Cardiac muscle cell (in vitro differentiated cells and primary cell): Measurements from ENCODE around the gene YAE1. TPM values are rescaled to one million over a fixed set of nuclear protein-coding genes. Genes with fewer than 3 reads are reported as not detected.

ENCODE experiments used
- DNase-seq, 2 donors: peaks; one replicate each; pipeline versions ENCODE4 v3.0.0 to v3.0.0-alpha.2; 2010 to 2017; ENCODE audit warnings: low read depth in 1 of 2, low spot score in 1 of 2
- H3K27ac ChIP-seq: fragments of 200-600 bp; sonication (generic); 2 replicates; pipeline ENCODE4 v1.5.1; 2016
- H3K27me3 ChIP-seq: fragments of 200-600 bp; sonication (generic); 2 replicates; pipeline ENCODE4 v1.6.0; 2016; ENCODE audit warnings: control low read depth
- H3K36me3 ChIP-seq: fragments of 200-600 bp; sonication (generic); 2 replicates; pipeline ENCODE4 v1.5.1; 2016; ENCODE audit warnings: control low read depth
- H3K4me1 ChIP-seq: fragments of 200-600 bp; sonication (generic); 2 replicates; pipeline ENCODE4 v1.8.1; 2017; ENCODE audit warnings: low read depth, mild to moderate bottlenecking, mixed run types
- H3K4me3 ChIP-seq: fragments of 200-600 bp; sonication (generic); 2 replicates; pipeline ENCODE4 v1.5.1; 2016; ENCODE audit warnings: mild to moderate bottlenecking
- H3K9me3 ChIP-seq: fragments of 200-600 bp; sonication (generic); 2 replicates; pipeline ENCODE4 v1.5.1; 2017; ENCODE audit warnings: low read depth, mild to moderate bottlenecking, control low read depth
- polyA plus RNA-seq: library from polyadenylated mRNA; unstranded; fragments of >200 nt; fragmentation: Nextera tagmentation; extraction: Ambion mirVana; gene quantifications from 2 replicates; pipeline ENCODE4 v1.2.1, GENCODE V29; 2016
- total RNA-seq: library from RNA; depleted of rRNA; stranded (reverse); fragments of >200 nt; gene quantifications from 2 replicates; pipeline ENCODE4 v1.2.3, GENCODE V29; 2016
- TF ChIP-seq, protein P1 (sequence below): IDR thresholded peaks from 2 replicates; pipeline ENCODE4 v1.5.1; 2012; ENCODE audit warnings: low read depth, mild to moderate bottlenecking, low read length

YAE1 gene
- total and polyA plus RNA-seq, 2 experiments from 2014 or later, result 33.7 to 50.6 TPM

DNA sequence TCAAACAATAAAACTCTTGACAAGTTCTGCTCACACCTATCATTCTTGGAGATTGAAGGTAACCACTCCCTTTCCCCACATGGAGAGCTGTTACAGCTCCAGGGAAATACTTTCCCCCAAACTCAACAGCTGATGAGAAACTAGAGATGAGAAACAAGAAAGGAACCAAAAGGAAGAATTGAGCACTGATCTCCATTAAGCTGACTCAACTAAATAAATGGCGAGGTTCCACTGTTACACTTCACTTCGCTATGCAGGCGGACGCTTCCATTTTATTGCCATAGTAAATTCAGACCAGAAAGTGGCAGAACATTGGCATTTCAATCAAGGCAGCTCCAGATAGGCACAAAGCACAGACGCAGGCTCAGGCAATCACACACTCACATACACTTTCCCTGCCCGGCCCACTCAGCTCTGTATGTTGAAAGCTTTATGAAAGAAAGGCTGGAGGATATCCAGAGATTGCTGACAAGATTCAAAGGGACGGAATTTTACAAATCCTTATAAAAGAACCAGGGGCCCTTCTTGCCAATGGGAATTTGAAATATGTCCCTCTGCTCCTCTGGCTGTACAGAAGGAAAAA, 11.5 kb upstream of the YAE1 start:
- Histone ChIP-seq H3K27ac (no peak overlapping the region), H3K4me3 (no peak overlapping the region), H3K4me1 (no peaks in the 10 kb centered on the region), H3K36me3 (no peaks in the 10 kb centered on the region), H3K27me3 (no peaks in the 10 kb centered on the region), H3K9me3 (no peaks in the 10 kb centered on the region)
- DNase-seq, result peak in 1 of 2 donors; percentile 16
- TF ChIP-seq, protein P1, sequence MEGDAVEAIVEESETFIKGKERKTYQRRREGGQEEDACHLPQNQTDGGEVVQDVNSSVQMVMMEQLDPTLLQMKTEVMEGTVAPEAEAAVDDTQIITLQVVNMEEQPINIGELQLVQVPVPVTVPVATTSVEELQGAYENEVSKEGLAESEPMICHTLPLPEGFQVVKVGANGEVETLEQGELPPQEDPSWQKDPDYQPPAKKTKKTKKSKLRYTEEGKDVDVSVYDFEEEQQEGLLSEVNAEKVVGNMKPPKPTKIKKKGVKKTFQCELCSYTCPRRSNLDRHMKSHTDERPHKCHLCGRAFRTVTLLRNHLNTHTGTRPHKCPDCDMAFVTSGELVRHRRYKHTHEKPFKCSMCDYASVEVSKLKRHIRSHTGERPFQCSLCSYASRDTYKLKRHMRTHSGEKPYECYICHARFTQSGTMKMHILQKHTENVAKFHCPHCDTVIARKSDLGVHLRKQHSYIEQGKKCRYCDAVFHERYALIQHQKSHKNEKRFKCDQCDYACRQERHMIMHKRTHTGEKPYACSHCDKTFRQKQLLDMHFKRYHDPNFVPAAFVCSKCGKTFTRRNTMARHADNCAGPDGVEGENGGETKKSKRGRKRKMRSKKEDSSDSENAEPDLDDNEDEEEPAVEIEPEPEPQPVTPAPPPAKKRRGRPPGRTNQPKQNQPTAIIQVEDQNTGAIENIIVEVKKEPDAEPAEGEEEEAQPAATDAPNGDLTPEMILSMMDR, result no peak

DNA sequence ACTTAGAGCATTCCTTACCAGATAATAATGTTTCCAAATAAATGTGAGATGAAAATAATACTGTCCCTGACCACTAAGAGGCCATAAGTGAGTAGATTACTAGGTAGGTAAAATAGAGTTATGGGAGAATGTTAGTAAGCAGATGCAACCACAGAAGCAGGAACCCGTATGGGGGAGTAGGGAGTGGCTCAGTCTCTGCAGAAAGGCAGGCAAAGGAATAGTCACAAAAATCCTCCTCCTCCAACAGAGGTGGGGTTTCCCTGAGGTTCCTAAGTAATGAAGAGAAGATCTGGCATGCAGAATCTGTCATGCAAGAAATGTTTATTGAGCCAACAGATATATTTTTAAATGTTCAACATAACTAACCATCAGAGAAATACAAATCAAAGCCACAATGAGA, 9.0 kb upstream of the YAE1 start:
- Histone ChIP-seq H3K9me3 (no peaks in the 10 kb centered on the region), H3K27me3 (no peaks in the 10 kb centered on the region), H3K4me1 (peaks cover 6% of the 10 kb centered on the region), H3K27ac (no peak overlapping the region), H3K36me3 (no peaks in the 10 kb centered on the region), H3K4me3 (no peak overlapping the region)
- no peak for DNase-seq
- TF ChIP-seq, protein P1, result no peak

DNA sequence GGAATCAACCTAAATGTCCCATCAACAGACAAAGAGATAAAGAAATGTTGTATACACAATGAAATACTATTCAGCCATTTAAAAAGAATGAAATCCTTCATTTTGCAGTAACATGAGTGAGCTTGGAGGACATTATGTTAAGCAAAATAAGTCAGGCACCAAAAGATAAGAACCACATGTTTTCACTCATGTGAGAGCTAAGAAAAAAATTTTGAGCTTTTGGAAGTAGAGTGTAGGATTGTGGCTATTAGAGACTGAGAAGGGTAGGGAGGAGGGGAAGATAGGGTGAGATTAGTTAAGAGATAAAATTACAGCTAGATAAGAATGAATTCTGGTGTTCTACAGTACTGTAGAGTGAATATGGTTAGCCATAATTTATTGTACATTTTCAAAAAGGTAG, 8.3 kb upstream of the YAE1 start:
- Histone ChIP-seq H3K9me3 (no peaks in the 10 kb centered on the region), H3K4me3 (no peak overlapping the region), H3K27ac (no peak overlapping the region), H3K4me1 (peaks cover 6% of the 10 kb centered on the region), H3K27me3 (no peaks in the 10 kb centered on the region), H3K36me3 (no peaks in the 10 kb centered on the region)
- no peak for DNase-seq
- TF ChIP-seq, protein P1, result no peak

DNA sequence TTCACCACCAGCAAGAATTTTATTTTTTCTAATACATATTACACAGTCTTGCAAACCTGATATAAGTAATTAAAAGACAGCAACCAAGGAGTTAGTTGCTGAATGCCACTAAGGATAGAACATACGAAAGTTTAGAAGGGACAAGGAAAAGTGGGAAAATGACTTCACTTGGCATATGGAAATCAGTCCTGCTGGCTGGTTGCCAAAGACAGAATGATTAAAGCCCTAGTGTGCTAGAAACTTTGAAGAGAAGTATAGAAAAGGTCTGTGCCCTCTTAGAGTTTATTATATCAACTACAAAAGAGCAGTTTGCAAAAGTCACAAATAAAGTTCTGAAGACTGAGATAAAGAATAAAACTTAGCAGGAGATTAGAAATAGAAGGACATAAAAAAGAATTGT, 5.8 kb upstream of the YAE1 start:
- DNase-seq, result peak; percentile 17 to 31
- Histone ChIP-seq H3K9me3 (no peaks in the 10 kb centered on the region), H3K36me3 (no peaks in the 10 kb centered on the region), H3K27ac (no peak overlapping the region), H3K27me3 (no peaks in the 10 kb centered on the region), H3K4me3 (no peak overlapping the region), H3K4me1 (peaks cover 6% of the 10 kb centered on the region)
- TF ChIP-seq, protein P1, result no peak

DNA sequence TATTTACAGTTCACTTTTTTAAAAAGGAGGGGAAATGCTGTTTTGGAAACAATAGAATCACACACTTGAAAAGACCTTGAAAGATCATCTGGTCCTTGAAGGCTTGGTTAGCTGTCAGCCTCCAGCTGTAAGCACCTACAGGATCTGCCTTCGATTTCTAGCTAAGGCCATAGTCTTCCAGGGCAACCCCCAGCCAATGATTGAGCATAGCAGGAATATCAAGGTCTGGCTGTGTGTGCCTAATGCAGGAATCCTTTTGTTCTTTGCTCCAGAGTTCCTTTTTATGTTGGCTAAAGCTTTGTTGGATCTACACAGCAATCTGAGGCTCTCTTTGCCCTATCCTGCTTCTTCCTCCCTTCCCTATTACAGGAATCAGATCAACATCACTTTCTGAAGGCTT, 5.2 kb upstream of the YAE1 start:
- no peak for DNase-seq
- TF ChIP-seq, protein P1, result no peak
- H3K4me1 ChIP-seq, result peaks cover 6% of the 10 kb centered on the region
- no peak overlapping the region for H3K4me3 ChIP-seq
- H3K27me3 ChIP-seq, result no peaks in the 10 kb centered on the region
- no peaks in the 10 kb centered on the region for H3K9me3 ChIP-seq
- no peak overlapping the region for H3K27ac ChIP-seq
- no peaks in the 10 kb centered on the region for H3K36me3 ChIP-seq

DNA sequence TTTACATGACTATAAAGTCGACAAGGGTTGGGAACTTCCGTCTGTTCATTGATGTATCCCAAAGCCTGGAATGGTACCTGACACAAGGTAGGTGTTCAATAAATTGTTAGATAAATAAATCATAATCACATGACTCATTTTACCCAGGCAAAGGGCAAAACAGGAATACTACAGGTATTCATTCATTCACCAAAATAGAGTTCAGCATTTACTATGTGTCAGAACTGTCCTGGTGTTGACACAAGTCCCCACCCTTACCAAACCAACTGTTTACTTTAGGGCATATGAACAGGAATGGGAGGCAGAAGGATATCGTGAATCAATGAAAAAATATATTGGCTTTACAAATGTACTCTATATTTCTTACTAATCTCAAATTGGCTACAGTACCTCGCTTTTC, 666 bp upstream of the YAE1 start:
- Histone ChIP-seq H3K36me3 (no peaks in the 10 kb centered on the region), H3K27ac (peak overlapping the region; percentile 85), H3K9me3 (no peaks in the 10 kb centered on the region), H3K4me1 (peaks cover 11% of the 10 kb centered on the region), H3K27me3 (no peaks in the 10 kb centered on the region), H3K4me3 (peak overlapping the region; percentile 64)
- TF ChIP-seq, protein P1, result no peak
- no peak for DNase-seq
